ENCODE results near the gene RAP1A.

The RAP1A gene

GRCh38 chr1:111723091-111723806 lies 103.7 kb downstream of the RAP1A start:
- no peak for DNase-seq

GRCh38 chr1:111723871-111724270 lies 104.3 kb downstream of the RAP1A start:
- no peak for DNase-seq

GRCh38 chr1:111725192-111725591 lies 105.6 kb downstream of the RAP1A start:
- DNase-seq: no peak

- DNase-seq: no peak
Measured at GRCh38 chr1:111727056-111727455, 107.5 kb downstream of the RAP1A start.

GRCh38 chr1:111729271-111729921 lies 109.8 kb downstream of the RAP1A start:
- no peak for DNase-seq

GRCh38 chr1:111729946-111730681 lies 110.5 kb downstream of the RAP1A start:
- no peak for DNase-seq

GRCh38 chr1:111730706-111731105 lies 111.1 kb downstream of the RAP1A start:
- no peak for DNase-seq

GRCh38 chr1:111731956-111732355 lies 112.4 kb downstream of the RAP1A start:
- no peak for DNase-seq

GRCh38 chr1:111732718-111733117 lies 113.1 kb downstream of the RAP1A start:
- no peak for DNase-seq

GRCh38 chr1:111733183-111733991 lies 113.8 kb downstream of the RAP1A start:
- no peak for DNase-seq

- no peak for DNase-seq
Measured at GRCh38 chr1:111733992-111734341, 114.4 kb downstream of the RAP1A start.

- DNase-seq: no peak
Measured at GRCh38 chr1:111734426-111734825, 114.8 kb downstream of the RAP1A start.

GRCh38 chr1:111734856-111735255 lies 115.3 kb downstream of the RAP1A start:
- no peak for DNase-seq

- DNase-seq: no peak
Measured at GRCh38 chr1:111735321-111735720, 115.7 kb downstream of the RAP1A start.

- DNase-seq: no peak
Measured at GRCh38 chr1:111735858-111736544, 116.4 kb downstream of the RAP1A start.

GRCh38 chr1:111736548-111737215 lies 117.1 kb downstream of the RAP1A start:
- no peak for DNase-seq

GRCh38 chr1:111737216-111738132 lies 117.9 kb downstream of the RAP1A start:
- DNase-seq: no peak

GRCh38 chr1:111738133-111738435 lies 118.5 kb downstream of the RAP1A start:
- DNase-seq: no peak

GRCh38 chr1:111738436-111739193 lies 119.0 kb downstream of the RAP1A start:
- DNase-seq: no peak

Data from 8988T (cell line).